GM18861 (cell line): Measurements from ENCODE around the gene LRRC4B.
A peak's percentile ranks its signal among the peaks of the same experiment; 100 is the strongest.
"Not testable (repeated sequence)": the region's sequence is repeated elsewhere in the genome, so short reads cannot be mapped to it uniquely, and the experiment has no call there.

Experiments
- ATAC-seq: cut with Tn5 transposase; IDR thresholded peaks from one replicate; pipeline ENCODE4 v1.9.1; 2021; ENCODE audit not compliant: unreplicated experiment

The LRRC4B gene

GRCh38 chr19:50531171-50531612 is 37.0 kb downstream of the LRRC4B start:
- ATAC-seq = no peak

GRCh38 chr19:50528052-50528451 is 40.2 kb downstream of the LRRC4B start:
- not testable (repeated sequence) for ATAC-seq

- no peak for ATAC-seq
These were observed 45.4 kb downstream of the LRRC4B start for GRCh38 chr19:50522881-50523280.

GRCh38 chr19:50520822-50521465 is 47.3 kb downstream of the LRRC4B start:
- ATAC-seq = no peak

GRCh38 chr19:50519006-50519575 is 49.1 kb downstream of the LRRC4B start:
- no peak for ATAC-seq

- no peak for ATAC-seq
These were observed 49.9 kb downstream of the LRRC4B start for GRCh38 chr19:50518091-50519005.

- ATAC-seq = no peak
These were observed 50.5 kb downstream of the LRRC4B start for GRCh38 chr19:50517704-50518075.

- no peak for ATAC-seq
These were observed 51.1 kb downstream of the LRRC4B start for GRCh38 chr19:50516964-50517703.

- no peak for ATAC-seq
These were observed 51.8 kb downstream of the LRRC4B start for GRCh38 chr19:50516456-50516855.

GRCh38 chr19:50515168-50515561 is 53.1 kb downstream of the LRRC4B start:
- ATAC-seq = no peak

GRCh38 chr19:50514346-50515167 is 53.7 kb downstream of the LRRC4B start:
- no peak for ATAC-seq

GRCh38 chr19:50513746-50514345 is 54.4 kb downstream of the LRRC4B start, which contains the start of gene ASPDH:
TSS of gene ASPDH (minus strand) at chr19:50513913. CDS start at chr19:50513823, 90 bp downstream.
- no peak for ATAC-seq

GRCh38 chr19:50512999-50513745 is 55.1 kb downstream of the LRRC4B start:
- ATAC-seq = no peak

GRCh38 chr19:50512112-50512998 is 55.9 kb downstream of the LRRC4B start:
- no peak for ATAC-seq

GRCh38 chr19:50511069-50511822 is 57.0 kb downstream of the LRRC4B start, which contains the start of gene JOSD2:
TSS of gene JOSD2 (minus strand) at chr19:50511191. CDS start at chr19:50510431, 760 bp downstream.
- peak; percentile 82 for ATAC-seq

- no peak for ATAC-seq
These were observed 57.6 kb downstream of the LRRC4B start for GRCh38 chr19:50510700-50511068.

- ATAC-seq = no peak
These were observed 58.0 kb downstream of the LRRC4B start for GRCh38 chr19:50510121-50510670.
